ENCODE data around the gene TTC16.

DNA sequence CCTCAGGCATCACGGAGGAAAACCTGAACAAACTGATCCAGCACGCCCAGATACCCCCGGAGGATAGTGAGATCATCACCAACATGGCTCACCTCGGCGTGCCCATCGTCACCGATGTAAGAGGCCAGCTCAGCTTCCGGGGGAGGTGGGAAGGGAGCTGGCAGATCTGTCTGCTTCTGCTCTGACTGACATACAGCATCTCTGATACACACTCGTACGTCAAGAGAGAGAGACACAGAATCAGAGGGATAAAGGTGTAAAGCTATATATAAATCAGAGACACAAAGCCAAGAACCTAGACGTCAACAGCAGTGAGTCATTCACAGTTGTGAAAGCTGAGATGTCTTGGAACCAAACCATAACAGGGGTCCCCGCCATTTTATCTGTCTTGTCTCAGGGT is 39.2 kb upstream of the TTC16 start:
- no peak for TF ChIP-seq FOS (IDR thresholded peaks at IDR 0.05; ENCODE audit: borderline replicate concordance, insufficient read depth, low read length)
- TF ChIP-seq EZH2 (IDR thresholded peaks at IDR 0.05; ENCODE audit: borderline replicate concordance, low read depth, low read length, severe bottlenecking): no peak
- TF ChIP-seq POLR2AphosphoS5 (IDR thresholded peaks at IDR 0.05; ENCODE audit: insufficient read depth, low read depth, low read length): no peak
- no peak for TF ChIP-seq POLR2A (IDR thresholded peaks at IDR 0.05; ENCODE audit: low read depth, low read length)
- TF ChIP-seq, protein P1, sequence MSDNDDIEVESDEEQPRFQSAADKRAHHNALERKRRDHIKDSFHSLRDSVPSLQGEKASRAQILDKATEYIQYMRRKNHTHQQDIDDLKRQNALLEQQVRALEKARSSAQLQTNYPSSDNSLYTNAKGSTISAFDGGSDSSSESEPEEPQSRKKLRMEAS (IDR thresholded peaks at IDR 0.05; ENCODE audit: insufficient read depth, insufficient read length): no peak
- TF ChIP-seq, protein P2, sequence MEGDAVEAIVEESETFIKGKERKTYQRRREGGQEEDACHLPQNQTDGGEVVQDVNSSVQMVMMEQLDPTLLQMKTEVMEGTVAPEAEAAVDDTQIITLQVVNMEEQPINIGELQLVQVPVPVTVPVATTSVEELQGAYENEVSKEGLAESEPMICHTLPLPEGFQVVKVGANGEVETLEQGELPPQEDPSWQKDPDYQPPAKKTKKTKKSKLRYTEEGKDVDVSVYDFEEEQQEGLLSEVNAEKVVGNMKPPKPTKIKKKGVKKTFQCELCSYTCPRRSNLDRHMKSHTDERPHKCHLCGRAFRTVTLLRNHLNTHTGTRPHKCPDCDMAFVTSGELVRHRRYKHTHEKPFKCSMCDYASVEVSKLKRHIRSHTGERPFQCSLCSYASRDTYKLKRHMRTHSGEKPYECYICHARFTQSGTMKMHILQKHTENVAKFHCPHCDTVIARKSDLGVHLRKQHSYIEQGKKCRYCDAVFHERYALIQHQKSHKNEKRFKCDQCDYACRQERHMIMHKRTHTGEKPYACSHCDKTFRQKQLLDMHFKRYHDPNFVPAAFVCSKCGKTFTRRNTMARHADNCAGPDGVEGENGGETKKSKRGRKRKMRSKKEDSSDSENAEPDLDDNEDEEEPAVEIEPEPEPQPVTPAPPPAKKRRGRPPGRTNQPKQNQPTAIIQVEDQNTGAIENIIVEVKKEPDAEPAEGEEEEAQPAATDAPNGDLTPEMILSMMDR (IDR thresholded peaks at IDR 0.05; ENCODE audit: extremely low read depth in 1 of 2, insufficient read depth in 1 of 2, low read depth in 1 of 2, low read length in 2 of 2): no peak
- no peak for TF ChIP-seq MYC (IDR thresholded peaks at IDR 0.05; ENCODE audit: low read depth, low read length)
